H1 (cell line): Measurements from ENCODE around the gene STAT2. TPM values are rescaled to one million over a fixed set of nuclear protein-coding genes. Genes with fewer than 3 reads are reported as not detected.
"Not testable (repeated sequence)": the region's sequence is repeated elsewhere in the genome, so short reads cannot be mapped to it uniquely, and the experiment has no call there.

Experiments
- CTCF ChIA-PET: fragments of 300-600 bp; sonication (Branson Sonifier 250); formaldehyde crosslinking; loops from one replicate; lab custom pipeline; 2021; ENCODE audit not compliant: partially characterized antibody; lab: Charles Lee
- POLR2A ChIA-PET: fragments of 300-600 bp; sonication (Branson Sonifier 250); formaldehyde crosslinking; loops from one replicate; lab custom pipeline; 2021; ENCODE audit warnings: inconsistent platforms; ENCODE audit not compliant: partially characterized antibody; lab: Charles Lee
- DNase-seq, 2 experiments: peaks; one replicate each; pipeline versions ENCODE4 v3.0.0 to v3.0.0-alpha.2; 2010 to 2022; ENCODE audit warnings: low spot score in 2 of 2, low read depth in 1 of 2, mixed read lengths in 1 of 2
- FAIRE-seq: peaks from 2 replicates; lab custom pipeline; 2011; peaks lifted over from hg19 to GRCh38; lab: Jason Lieb, UNC
- H2AFZ ChIP-seq: 2 replicates; pipeline ENCODE4 v1.8.1; 2012; ENCODE audit warnings: low read length, inconsistent platforms
- H2AK5ac ChIP-seq: 2 replicates; pipeline ENCODE4 v1.6.1; 2013; ENCODE audit warnings: low read depth, low read length
- H2BK120ac ChIP-seq: replicated peaks from 2 replicates; pipeline ENCODE3; 2013; ENCODE audit warnings: low read depth, low read length, inconsistent platforms
- H2BK12ac ChIP-seq: 2 replicates; pipeline ENCODE4 v1.6.1; 2013; ENCODE audit warnings: low read depth, low read length
- H2BK15ac ChIP-seq: 2 replicates; pipeline ENCODE4 v1.6.1; 2013; ENCODE audit warnings: low read length
- H2BK20ac ChIP-seq: 2 replicates; pipeline ENCODE4 v1.6.1; 2013; ENCODE audit warnings: low read length
- H2BK5ac ChIP-seq: 2 replicates; pipeline ENCODE4 v1.6.1; 2013; ENCODE audit warnings: low read depth, low read length
- H3K14ac ChIP-seq: 2 replicates; pipeline ENCODE4 v1.6.1; 2013; ENCODE audit warnings: inconsistent platforms; ENCODE audit not compliant: insufficient read length
- H3K18ac ChIP-seq: 2 replicates; pipeline ENCODE4 v1.6.1; 2013; ENCODE audit warnings: low read length; ENCODE audit errors: extremely low read depth
- H3K23ac ChIP-seq: 2 replicates; pipeline ENCODE4 v1.6.1; 2013; ENCODE audit warnings: inconsistent platforms; ENCODE audit not compliant: insufficient read length
- H3K23me2 ChIP-seq: 2 replicates; pipeline ENCODE4 v1.6.1; 2013; ENCODE audit warnings: low read depth, low read length
- H3K27ac ChIP-seq: 2 replicates; pipeline ENCODE4 v1.6.1; 2011; ENCODE audit warnings: low read depth, low read length, inconsistent platforms
- H3K27me3 ChIP-seq, 4 experiments: replicated peaks in 1 of 4; 1 replicate in 1 of 4; 2 replicates in 3 of 4; pipeline versions ENCODE4 v1.6.1 to v1.8.1; 2011 to 2013; ENCODE audit warnings: low read length in 3 of 4, mild to moderate bottlenecking in 3 of 4, inconsistent platforms in 2 of 4, mixed read lengths in 2 of 4, moderate library complexity in 1 of 4; ENCODE audit not compliant: control insufficient read depth in 3 of 4, insufficient read depth in 3 of 4; ENCODE audit errors: extremely low read depth in 1 of 4
- H3K36me3 ChIP-seq, 4 experiments: 2 replicates each; pipeline versions ENCODE4 v1.6.1 to v1.8.1; 2011 to 2013; ENCODE audit warnings: mild to moderate bottlenecking in 4 of 4, low read length in 3 of 4, moderate library complexity in 2 of 4, control low read depth in 1 of 4, inconsistent platforms in 1 of 4; ENCODE audit not compliant: insufficient read depth in 4 of 4, control insufficient read depth in 2 of 4
- H3K4ac ChIP-seq: replicated peaks from 2 replicates; pipeline ENCODE3; 2013; ENCODE audit warnings: low read length, low read depth, mixed read lengths, inconsistent platforms; ENCODE audit not compliant: insufficient read length
- H3K4me1 ChIP-seq, 4 experiments: replicated peaks in 1 of 4; 1 replicate in 1 of 4; 2 replicates in 3 of 4; pipeline versions ENCODE4 v1.6.1 to v1.8.1; 2011 to 2013; ENCODE audit warnings: low read length in 3 of 4, inconsistent platforms in 2 of 4, mixed read lengths in 1 of 4; ENCODE audit not compliant: insufficient read depth in 4 of 4, control insufficient read depth in 3 of 4
- H3K4me2 ChIP-seq, 2 experiments: 2 replicates each; pipeline versions ENCODE4 v1.6.1 to v1.8.1; 2011 to 2013; ENCODE audit warnings: low read depth in 2 of 2, low read length in 2 of 2, control low read depth in 1 of 2, inconsistent platforms in 1 of 2, mild to moderate bottlenecking in 1 of 2; ENCODE audit not compliant: insufficient read depth in 1 of 2
- H3K4me3 ChIP-seq, 4 experiments: fragments of 200-600, 300-600 bp in 1 of 4; sonication (generic), shearing (Covaris generic), sonication (Bioruptor Twin) in 1 of 4; 2 replicates each; pipeline versions ENCODE4 v1.5.1 to v1.8.1; 2011 to 2016; ENCODE audit warnings: low read length in 4 of 4, low read depth in 3 of 4, control low read depth in 2 of 4, inconsistent platforms in 2 of 4, mild to moderate bottlenecking in 2 of 4, mixed read lengths in 1 of 4, moderate library complexity in 1 of 4; ENCODE audit not compliant: insufficient read depth in 2 of 4; ENCODE audit errors: extremely low read depth in 1 of 4
- H3K56ac ChIP-seq: replicated peaks from 2 replicates; pipeline ENCODE3; 2013; ENCODE audit warnings: low read depth, mild to moderate bottlenecking, mixed read lengths, low read length, inconsistent platforms; ENCODE audit not compliant: insufficient read length
- H3K79me1 ChIP-seq: 2 replicates; pipeline ENCODE4 v1.6.1; 2013; ENCODE audit warnings: low read depth, low read length, control low read depth
- H3K79me2 ChIP-seq, 2 experiments: 2 replicates each; pipeline versions ENCODE4 v1.6.1 to v1.8.1; 2012 to 2013; ENCODE audit warnings: low read length in 2 of 2, mild to moderate bottlenecking in 2 of 2, inconsistent platforms in 1 of 2; ENCODE audit not compliant: insufficient read depth in 2 of 2, control insufficient read depth in 1 of 2
- H3K9ac ChIP-seq, 4 experiments: replicated peaks in 1 of 4; 1 replicate in 1 of 4; 2 replicates in 3 of 4; pipeline versions ENCODE4 v1.6.1 to v1.8.1; 2011 to 2013; ENCODE audit warnings: low read depth in 3 of 4, low read length in 3 of 4, control low read depth in 2 of 4, mild to moderate bottlenecking in 2 of 4, moderate library complexity in 2 of 4, inconsistent platforms in 1 of 4; ENCODE audit errors: extremely low read depth in 1 of 4
- H3K9me3 ChIP-seq, 2 experiments: 2 replicates each; pipeline versions ENCODE4 v1.6.1 to v1.8.1; 2012 to 2013; ENCODE audit warnings: mild to moderate bottlenecking in 2 of 2, moderate library complexity in 2 of 2, control low read depth in 1 of 2, inconsistent platforms in 1 of 2, low read depth in 1 of 2, low read length in 1 of 2, mixed read lengths in 1 of 2; ENCODE audit not compliant: insufficient read depth in 2 of 2
- H4K20me1 ChIP-seq, 2 experiments: replicated peaks in 1 of 2; 2 replicates each; pipeline versions ENCODE3 to v1.8.1; 2011 to 2013; ENCODE audit warnings: inconsistent platforms in 2 of 2, low read length in 2 of 2, mild to moderate bottlenecking in 1 of 2; ENCODE audit not compliant: insufficient read depth in 2 of 2, control insufficient read depth in 1 of 2
- H4K5ac ChIP-seq: 2 replicates; pipeline ENCODE4 v1.6.1; 2013; ENCODE audit warnings: low read length, low read depth, mixed read lengths, inconsistent platforms; ENCODE audit not compliant: insufficient read length
- H4K8ac ChIP-seq: 2 replicates; pipeline ENCODE4 v1.8.0; 2013; ENCODE audit warnings: mild to moderate bottlenecking, moderate library complexity, low read length, inconsistent platforms; ENCODE audit not compliant: insufficient read depth; ENCODE audit errors: extremely low read depth
- H4K91ac ChIP-seq: replicated peaks from 2 replicates; pipeline ENCODE3; 2013; ENCODE audit warnings: low read length, mixed read lengths, inconsistent platforms; ENCODE audit not compliant: insufficient read length
- WGBS, 2 experiments: shearing (Covaris generic) in 1 of 2; methylation state at CpG; one replicate each; pipeline versions ENCODE4 v1.1.6 to v1.1.7; 2013 to 2015; ENCODE audit warnings: low lambda C conversion rate in 2 of 2, mixed read lengths in 2 of 2, inconsistent platforms in 1 of 2, low coverage in 1 of 2, missing lambda C conversion rate in 1 of 2; ENCODE audit not compliant: insufficient replicate concordance in 2 of 2, insufficient coverage in 1 of 2, insufficient read length in 1 of 2; ENCODE audit errors: extremely low coverage in 1 of 2, missing lambda C conversion rate in 1 of 2; 5-methylcytosine and 5-hydroxymethylcytosine counted together
- polyA plus RNA-seq, 7 experiments: library from polyadenylated mRNA; depleted of rRNA in 3 of 7; stranded (reverse) in 5 of 7; unstranded in 2 of 7; fragments of >200 nt in 5 of 7; fragments of 200-250 nt in 2 of 7; gene quantifications; 1 replicate in 5 of 7; 2 replicates in 1 of 7; 4 replicates in 1 of 7; pipeline versions ENCODE4 v1.2.1 to v1.2.3, GENCODE V29; 2011 to 2013; ENCODE audit warnings: missing spikeins in 2 of 7, mixed read lengths in 2 of 7
- total RNA-seq: library from RNA; stranded (reverse); fragmentation: NEBNext Ultra II Directional; extraction: Animal tissue kit (Norgen Biotek cat#: 25700); gene quantifications from 2 replicates; pipeline ENCODE4 v1.2.1, GENCODE V29; 2021

STAT2 gene
- total and polyA plus RNA-seq, 2 of the 8 experiments (the other 6 are each of a cell fraction or from before 2014, with no cell fraction given), result 37.1 to 44.7 TPM

- not testable (repeated sequence) for H3K27ac ChIP-seq, H3K23ac ChIP-seq, H3K27me3 ChIP-seq, H3K79me1 ChIP-seq, H2AK5ac ChIP-seq, H4K8ac ChIP-seq, H3K9ac ChIP-seq, H3K56ac ChIP-seq, H3K79me2 ChIP-seq, H3K14ac ChIP-seq, H3K23me2 ChIP-seq, FAIRE-seq, H2BK120ac ChIP-seq, H2AFZ ChIP-seq, H2BK5ac ChIP-seq, DNase-seq, H3K36me3 ChIP-seq, H3K4ac ChIP-seq, H2BK20ac ChIP-seq, H4K91ac ChIP-seq, H2BK12ac ChIP-seq, H2BK15ac ChIP-seq, H4K20me1 ChIP-seq, H4K5ac ChIP-seq, H3K9me3 ChIP-seq, H3K4me2 ChIP-seq, H3K4me3 ChIP-seq, H3K18ac ChIP-seq
- CTCF ChIA-PET, result interaction anchor here (0.7 to 7.2 kb wide), 6 partner anchors 11 to 1357 kb away, joined by 3 to 38 read pairs (median 4); partner anchors contain the start of genes CNPY2 and STAT2
- 93% methylated on average over 6 of the region's 8 CpGs; no CpG with 5 or more reads in 1 of the 2 experiments for WGBS, 2 experiments
- H3K4me1 ChIP-seq, result peaks cover 9 to 26% (median 16%) of the 10 kb centered on the region in 4 experiments
- POLR2A ChIA-PET, result interaction anchor here (0.8 to 7.2 kb wide), 5 partner anchors 19 to 127 kb away, joined by 3 to 55 read pairs (median 4); partner anchors contain the start of genes ANKRD52, CNPY2 and STAT2
These were observed 24.4 kb downstream of the STAT2 start for GRCh38 chr12:56335527-56335926.
